ENCODE results near the gene CBX4.

GRCh38 chr17:79870540-79870939, 31.3 kb upstream of the CBX4 start:
- TF ChIP-seq EZH2 (IDR thresholded peaks at IDR 0.05; ENCODE audit: insufficient read depth, poor library complexity, severe bottlenecking) (no peak), EZH2phosphoT487 (IDR thresholded peaks at IDR 0.05; ENCODE audit: insufficient read depth, low read depth) (no peak)

Measured in GM23248 (cell line).